HCT116 (cell line): ENCODE data around the gene ABHD12. TPM values are rescaled to one million over a fixed set of nuclear protein-coding genes. Genes with fewer than 3 reads are reported as not detected.
A peak's percentile ranks its signal among the peaks of the same experiment; 100 is the strongest.

Experiments
- ATAC-seq: fragments of 200-7000 bp; cut with Tn5 transposase; 2 replicates; pipeline ENCODE4 v1.9.1; 2020; ENCODE audit warnings: mild to moderate bottlenecking, moderate library complexity
- BruUV-seq: library from RNA; stranded (reverse); fragments of 400-500 nt; replicated peaks from 2 replicates; lab custom pipeline; 2021; lab: Mats Ljungman, UMichigan
- CTCF ChIA-PET: fragments of 300-600 bp; sonication (Branson Sonifier 250); formaldehyde crosslinking; loops from one replicate; lab custom pipeline; 2021; ENCODE audit warnings: antibody characterized with exemption; lab: Charles Lee
- POLR2A ChIA-PET: fragments of 300-600, 350-600 bp; sonication (Branson Sonifier 250); formaldehyde crosslinking; loops from one replicate; lab custom pipeline; 2021; ENCODE audit warnings: antibody characterized with exemption; lab: Charles Lee
- RAD21 ChIA-PET, 2 experiments: fragments of 300-600 bp; sonication (Branson Sonifier 250); formaldehyde crosslinking; loops; one replicate each; lab custom pipeline; 2023; ENCODE audit warnings: low total read pairs in 2 of 2; ENCODE audit not compliant: uncharacterized antibody in 2 of 2, unreplicated experiment in 2 of 2, low non-redundant PET in 1 of 2; lab: Charles Lee
- DNase-seq: peaks from one replicate; pipeline ENCODE4 v3.0.0-alpha.2; 2010; ENCODE audit warnings: low read depth, low spot score
- H2AFZ ChIP-seq: fragments of 200-600 bp; shearing (Covaris generic), sonication (generic); 2 replicates; pipeline ENCODE4 v1.6.1; 2017; ENCODE audit warnings: low read depth, mixed run types, mixed read lengths, antibody characterized with exemption, low read length; ENCODE audit not compliant: poor library complexity, severe bottlenecking
- H3K27ac ChIP-seq: 2 replicates; pipeline ENCODE4 v1.5.1; 2012; ENCODE audit warnings: low read depth, low read length
- H3K27me3 ChIP-seq: fragments of 200-600 bp; sonication (generic); 2 replicates; pipeline ENCODE4 v1.6.1; 2016; ENCODE audit warnings: mixed run types, low read length, mixed read lengths; ENCODE audit not compliant: insufficient read depth
- H3K36me3 ChIP-seq, 2 experiments: fragments of 200-500 bp in 1 of 2; fragments of 200-600 bp in 1 of 2; sonication (Bioruptor generic) in 1 of 2; sonication (generic) in 1 of 2; 2 replicates each; pipeline versions ENCODE4 v1.5.1 to v1.6.1; 2014 to 2016; ENCODE audit warnings: low read length in 2 of 2, inconsistent platforms in 1 of 2, mixed read lengths in 1 of 2, mixed run types in 1 of 2; ENCODE audit not compliant: insufficient read depth in 2 of 2, control insufficient read depth in 1 of 2
- H3K4me1 ChIP-seq, 2 experiments: fragments of 200-600 bp in 1 of 2; sonication (generic) in 1 of 2; 2 replicates each; pipeline versions ENCODE4 v1.5.1 to v1.6.1; 2012 to 2017; ENCODE audit warnings: low read length in 2 of 2, inconsistent platforms in 1 of 2, mild to moderate bottlenecking in 1 of 2, mixed read lengths in 1 of 2, mixed run types in 1 of 2, moderate library complexity in 1 of 2; ENCODE audit not compliant: insufficient read depth in 2 of 2, control insufficient read depth in 1 of 2
- H3K4me2 ChIP-seq: fragments of 200-600 bp; sonication (generic); 2 replicates; pipeline ENCODE4 v1.6.1; 2017; ENCODE audit warnings: mixed run types, low read length, mixed read lengths
- H3K4me3 ChIP-seq, 2 experiments: fragments of 200-600 bp in 1 of 2; sonication (generic) in 1 of 2; replicated peaks in 1 of 2; 2 replicates each; pipeline ENCODE4 v1.5.1; 2011 to 2016; ENCODE audit warnings: low read length in 2 of 2, control low read depth in 1 of 2, low read depth in 1 of 2, mild to moderate bottlenecking in 1 of 2, mixed read lengths in 1 of 2, mixed run types in 1 of 2
- H3K79me2 ChIP-seq: fragments of 200-600 bp; sonication (generic); 2 replicates; pipeline ENCODE4 v1.6.1; 2017; ENCODE audit warnings: mild to moderate bottlenecking, mixed run types, low read length, moderate library complexity, mixed read lengths; ENCODE audit not compliant: insufficient read depth
- H3K9ac ChIP-seq: fragments of 200-600 bp; sonication (generic); 2 replicates; pipeline ENCODE4 v1.6.1; 2016; ENCODE audit warnings: low read length, mixed read lengths
- H3K9me2 ChIP-seq: fragments of 200-600 bp; sonication (generic), shearing (Covaris generic); 2 replicates; pipeline ENCODE4 v1.6.1; 2017; ENCODE audit warnings: mixed run types, mild to moderate bottlenecking, moderate library complexity; ENCODE audit not compliant: insufficient read depth
- H3K9me3 ChIP-seq, 2 experiments: fragments of 200-500 bp in 1 of 2; fragments of 200-600 bp in 1 of 2; sonication (Bioruptor generic) in 1 of 2; sonication (generic) in 1 of 2; 2 replicates each; pipeline ENCODE4 v1.6.1; 2014 to 2017; ENCODE audit warnings: low read length in 2 of 2, mixed read lengths in 2 of 2, inconsistent platforms in 1 of 2, low read depth in 1 of 2, mild to moderate bottlenecking in 1 of 2, mixed run types in 1 of 2, moderate library complexity in 1 of 2; ENCODE audit not compliant: control insufficient read depth in 1 of 2, insufficient read depth in 1 of 2
- H4K20me1 ChIP-seq: fragments of 200-600 bp; sonication (generic), shearing (Covaris generic); 2 replicates; pipeline ENCODE4 v1.6.1; 2017; ENCODE audit warnings: mixed run types, mild to moderate bottlenecking, moderate library complexity; ENCODE audit not compliant: insufficient read depth
- CEBPB ChIP-seq: IDR thresholded peaks from 2 replicates; pipeline ENCODE4 v1.6.1; 2012; ENCODE audit warnings: low read depth
- EZH2phosphoT487 ChIP-seq: fragments of 200-600 bp; IDR thresholded peaks from 2 replicates; pipeline ENCODE4 v1.6.1; 2018; ENCODE audit warnings: antibody characterized with exemption, borderline replicate concordance
- POLR2A ChIP-seq: IDR thresholded peaks from 2 replicates; pipeline ENCODE4 v1.7.0; 2011; ENCODE audit warnings: borderline replicate concordance; ENCODE audit not compliant: insufficient read depth, insufficient read length; ENCODE audit errors: extremely low read depth
- SIN3A ChIP-seq: IDR thresholded peaks from 2 replicates; pipeline ENCODE4 v1.6.1; 2012; ENCODE audit warnings: low read depth
- SP1 ChIP-seq: IDR thresholded peaks from 2 replicates; pipeline ENCODE4 v1.6.1; 2012; ENCODE audit warnings: low read depth
- TCF7L2 ChIP-seq: IDR thresholded peaks from 2 replicates; pipeline ENCODE4 v1.7.0; 2011; ENCODE audit warnings: borderline replicate concordance, inconsistent platforms; ENCODE audit not compliant: insufficient read depth, insufficient read length; ENCODE audit errors: extremely low read depth
- intact Hi-C: fragments of 100-400 bp; cut with micrococcal nuclease; formaldehyde crosslinking; loops from 2 replicates; pipeline ENCODE4 v1.10.0; 2022
- total RNA-seq: library from RNA; stranded (reverse); gene quantifications from one replicate; pipeline ENCODE4 v1.2.1, GENCODE V29; 2021; ENCODE audit not compliant: unreplicated experiment
- TF ChIP-seq, protein P1 (sequence below): IDR thresholded peaks from 2 replicates; pipeline ENCODE4 v1.6.1; 2012
- TF ChIP-seq, protein P2 (sequence below): IDR thresholded peaks from 2 replicates; pipeline ENCODE4 v1.6.1; 2012
- TF ChIP-seq, protein P3 (sequence below): IDR thresholded peaks from 2 replicates; pipeline ENCODE4 v1.6.1; 2011; ENCODE audit warnings: mild to moderate bottlenecking, low read length, moderate library complexity; ENCODE audit not compliant: insufficient replicate concordance; ENCODE audit errors: extremely low read depth
- TF ChIP-seq, protein P4 (sequence below): IDR thresholded peaks from 2 replicates; pipeline ENCODE4 v1.6.1; 2012; ENCODE audit warnings: low read depth

Gene ABHD12
- total RNA-seq, 1 experiment from 2014 or later = 31.7 TPM

DNA sequence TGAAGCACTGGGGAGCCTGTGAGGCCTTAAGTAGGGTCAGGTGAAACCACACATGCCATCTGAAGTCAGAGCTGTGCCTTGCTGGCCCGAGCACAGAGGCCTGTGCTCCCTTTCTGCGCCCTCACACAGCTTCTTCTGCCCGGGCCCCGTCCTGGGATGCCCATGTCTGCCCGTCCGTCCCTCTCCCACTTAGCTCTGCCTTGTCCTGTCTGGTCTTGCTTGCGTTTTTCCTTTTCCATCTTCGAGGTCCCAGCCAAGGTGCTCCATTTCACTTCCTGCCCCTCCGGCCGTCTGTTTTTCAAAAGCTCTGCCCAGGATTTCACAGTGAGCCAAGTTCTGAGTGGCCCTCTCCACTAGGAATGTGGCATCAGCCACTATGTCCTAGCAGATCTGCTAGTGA, 97.1 kb downstream of the ABHD12 start:
- no peak overlapping the region for H3K4me3 ChIP-seq
- no TSS peak for BruUV-seq
- H3K9me2 ChIP-seq = no peaks in the 10 kb centered on the region
- ChIA-PET POLR2A (no interaction called here), RAD21 (interaction anchor here in 1 of 2 experiments (0.6 kb wide), 1 partner anchor 104 kb away, joined by 3 read pairs; no protein-coding TSS in a partner anchor), CTCF (interaction anchor here (0.8 to 5.0 kb wide), 4 partner anchors 14 to 300 kb away, joined by 3 to 44 read pairs (median 3); no protein-coding TSS in a partner anchor)
- no peaks in the 10 kb centered on the region for H3K9me3 ChIP-seq
- H3K9ac ChIP-seq = no peak overlapping the region
- 0 out of 2 replicates have a peak overlapping the region, but pooled peaks have one; percentile 0 for H3K27ac ChIP-seq
- TF ChIP-seq TCF7L2 = no peak
- TF ChIP-seq SIN3A = no peak
- TF ChIP-seq POLR2A = no peak
- no peak for TF ChIP-seq SP1
- TF ChIP-seq, protein P1, sequence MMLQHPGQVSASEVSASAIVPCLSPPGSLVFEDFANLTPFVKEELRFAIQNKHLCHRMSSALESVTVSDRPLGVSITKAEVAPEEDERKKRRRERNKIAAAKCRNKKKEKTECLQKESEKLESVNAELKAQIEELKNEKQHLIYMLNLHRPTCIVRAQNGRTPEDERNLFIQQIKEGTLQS = no peak
- H3K27me3 ChIP-seq = no peaks in the 10 kb centered on the region
- H4K20me1 ChIP-seq = no peaks in the 10 kb centered on the region
- H3K79me2 ChIP-seq = no peaks in the 10 kb centered on the region
- peaks cover 6 to 8% of the 10 kb centered on the region in 2 experiments; a peak in 2 of 4 replicates for H3K36me3 ChIP-seq
- ATAC-seq = no peak
- H3K4me1 ChIP-seq = peaks cover 10 to 17% of the 10 kb centered on the region in 2 experiments; a peak in 3 of 4 replicates
- intact Hi-C loops = no loop called here
- no peak for DNase-seq
- no peak overlapping the region for H2AFZ ChIP-seq
- H3K4me2 ChIP-seq = no peak overlapping the region

DNA sequence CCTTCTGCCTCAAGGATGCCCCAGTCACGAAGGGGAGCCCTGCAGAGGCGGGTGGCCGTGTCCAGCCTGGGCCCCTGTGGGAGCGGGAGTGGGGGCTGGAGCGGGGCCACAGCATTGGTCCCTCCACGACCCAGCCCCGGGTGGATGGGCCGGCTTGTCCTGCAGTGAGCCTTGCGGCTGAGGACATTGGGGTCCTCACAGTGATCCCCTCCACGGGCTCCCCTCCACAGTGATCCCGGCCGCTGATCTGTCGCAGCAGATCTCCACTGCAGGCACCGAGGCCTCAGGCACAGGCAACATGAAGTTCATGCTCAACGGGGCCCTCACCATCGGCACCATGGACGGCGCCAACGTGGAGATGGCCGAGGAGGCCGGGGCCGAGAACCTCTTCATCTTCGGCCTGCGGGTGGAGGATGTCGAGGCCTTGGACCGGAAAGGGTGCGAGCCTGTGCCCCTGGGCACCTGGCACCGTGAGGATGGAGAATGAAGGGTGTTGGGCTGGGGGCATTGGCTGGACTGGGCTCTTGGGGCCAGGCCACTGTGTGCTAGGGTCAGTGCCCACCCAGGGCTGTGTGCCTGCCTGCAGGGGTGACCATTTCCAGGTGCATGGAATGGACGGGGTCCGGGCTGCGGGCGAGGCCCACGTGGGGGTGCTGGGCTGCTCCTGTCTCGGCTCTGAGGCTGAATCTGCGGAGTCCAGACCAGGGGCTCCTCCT, 98.3 kb downstream of the ABHD12 start:
- POLR2A ChIA-PET = no interaction called here
- H3K9ac ChIP-seq = no peak overlapping the region
- no peak for DNase-seq
- no peaks in the 10 kb centered on the region for H4K20me1 ChIP-seq
- H3K9me2 ChIP-seq = no peaks in the 10 kb centered on the region
- H3K36me3 ChIP-seq = peaks cover 6 to 8% of the 10 kb centered on the region in 2 experiments; a peak in 2 of 4 replicates
- H3K4me1 ChIP-seq = peaks cover 10 to 17% of the 10 kb centered on the region in 2 experiments; a peak in 3 of 4 replicates
- H3K27me3 ChIP-seq = no peaks in the 10 kb centered on the region
- BruUV-seq = no TSS peak
- no peak overlapping the region for H3K4me3 ChIP-seq
- no peak overlapping the region for H2AFZ ChIP-seq
- H3K4me2 ChIP-seq = no peak overlapping the region
- TF ChIP-seq, protein P2, sequence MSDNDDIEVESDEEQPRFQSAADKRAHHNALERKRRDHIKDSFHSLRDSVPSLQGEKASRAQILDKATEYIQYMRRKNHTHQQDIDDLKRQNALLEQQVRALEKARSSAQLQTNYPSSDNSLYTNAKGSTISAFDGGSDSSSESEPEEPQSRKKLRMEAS = no peak
- TF ChIP-seq CEBPB = no peak
- TF ChIP-seq EZH2phosphoT487 = no peak
- TF ChIP-seq, protein P3, sequence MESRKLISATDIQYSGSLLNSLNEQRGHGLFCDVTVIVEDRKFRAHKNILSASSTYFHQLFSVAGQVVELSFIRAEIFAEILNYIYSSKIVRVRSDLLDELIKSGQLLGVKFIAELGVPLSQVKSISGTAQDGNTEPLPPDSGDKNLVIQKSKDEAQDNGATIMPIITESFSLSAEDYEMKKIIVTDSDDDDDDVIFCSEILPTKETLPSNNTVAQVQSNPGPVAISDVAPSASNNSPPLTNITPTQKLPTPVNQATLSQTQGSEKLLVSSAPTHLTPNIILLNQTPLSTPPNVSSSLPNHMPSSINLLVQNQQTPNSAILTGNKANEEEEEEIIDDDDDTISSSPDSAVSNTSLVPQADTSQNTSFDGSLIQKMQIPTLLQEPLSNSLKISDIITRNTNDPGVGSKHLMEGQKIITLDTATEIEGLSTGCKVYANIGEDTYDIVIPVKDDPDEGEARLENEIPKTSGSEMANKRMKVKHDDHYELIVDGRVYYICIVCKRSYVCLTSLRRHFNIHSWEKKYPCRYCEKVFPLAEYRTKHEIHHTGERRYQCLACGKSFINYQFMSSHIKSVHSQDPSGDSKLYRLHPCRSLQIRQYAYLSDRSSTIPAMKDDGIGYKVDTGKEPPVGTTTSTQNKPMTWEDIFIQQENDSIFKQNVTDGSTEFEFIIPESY = no peak
- no peak for TF ChIP-seq TCF7L2
- TF ChIP-seq, protein P4, sequence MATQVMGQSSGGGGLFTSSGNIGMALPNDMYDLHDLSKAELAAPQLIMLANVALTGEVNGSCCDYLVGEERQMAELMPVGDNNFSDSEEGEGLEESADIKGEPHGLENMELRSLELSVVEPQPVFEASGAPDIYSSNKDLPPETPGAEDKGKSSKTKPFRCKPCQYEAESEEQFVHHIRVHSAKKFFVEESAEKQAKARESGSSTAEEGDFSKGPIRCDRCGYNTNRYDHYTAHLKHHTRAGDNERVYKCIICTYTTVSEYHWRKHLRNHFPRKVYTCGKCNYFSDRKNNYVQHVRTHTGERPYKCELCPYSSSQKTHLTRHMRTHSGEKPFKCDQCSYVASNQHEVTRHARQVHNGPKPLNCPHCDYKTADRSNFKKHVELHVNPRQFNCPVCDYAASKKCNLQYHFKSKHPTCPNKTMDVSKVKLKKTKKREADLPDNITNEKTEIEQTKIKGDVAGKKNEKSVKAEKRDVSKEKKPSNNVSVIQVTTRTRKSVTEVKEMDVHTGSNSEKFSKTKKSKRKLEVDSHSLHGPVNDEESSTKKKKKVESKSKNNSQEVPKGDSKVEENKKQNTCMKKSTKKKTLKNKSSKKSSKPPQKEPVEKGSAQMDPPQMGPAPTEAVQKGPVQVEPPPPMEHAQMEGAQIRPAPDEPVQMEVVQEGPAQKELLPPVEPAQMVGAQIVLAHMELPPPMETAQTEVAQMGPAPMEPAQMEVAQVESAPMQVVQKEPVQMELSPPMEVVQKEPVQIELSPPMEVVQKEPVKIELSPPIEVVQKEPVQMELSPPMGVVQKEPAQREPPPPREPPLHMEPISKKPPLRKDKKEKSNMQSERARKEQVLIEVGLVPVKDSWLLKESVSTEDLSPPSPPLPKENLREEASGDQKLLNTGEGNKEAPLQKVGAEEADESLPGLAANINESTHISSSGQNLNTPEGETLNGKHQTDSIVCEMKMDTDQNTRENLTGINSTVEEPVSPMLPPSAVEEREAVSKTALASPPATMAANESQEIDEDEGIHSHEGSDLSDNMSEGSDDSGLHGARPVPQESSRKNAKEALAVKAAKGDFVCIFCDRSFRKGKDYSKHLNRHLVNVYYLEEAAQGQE = no peak
- ATAC-seq = no peak
- CTCF ChIA-PET = interaction anchor here (1.1 to 5.0 kb wide), 2 partner anchors 45 to 106 kb away, joined by 3 to 44 read pairs; no protein-coding TSS in a partner anchor
- H3K79me2 ChIP-seq = no peaks in the 10 kb centered on the region
- no peak overlapping the region for H3K27ac ChIP-seq
- H3K9me3 ChIP-seq = no peaks in the 10 kb centered on the region
- intact Hi-C loops = no loop called here
- RAD21 ChIA-PET = no interaction called here
